GM12892 (cell line): ENCODE data around the gene OR2L3.

ENCODE experiments used
- DNase-seq: peaks from one replicate; pipeline ENCODE4 v3.0.0; 2011; ENCODE audit not compliant: insufficient read length
- FAIRE-seq: peaks from 2 replicates; lab custom pipeline; 2011; peaks lifted over from hg19 to GRCh38; lab: Jason Lieb, UNC
- POLR2A ChIP-seq: IDR thresholded peaks from 2 replicates; pipeline ENCODE4 v1.6.1; 2011; ENCODE audit warnings: low read depth, low read length, control low read depth
- POLR2AphosphoS5 ChIP-seq: IDR thresholded peaks from 2 replicates; pipeline ENCODE4 v1.6.1; 2011; ENCODE audit warnings: low read depth, low read length, control low read depth
- TAF1 ChIP-seq: IDR thresholded peaks from 2 replicates; pipeline ENCODE4 v1.6.1; 2011; ENCODE audit warnings: low read depth, mild to moderate bottlenecking, control low read depth, low read length, borderline replicate concordance

The OR2L3 gene

GRCh38 chr1:248094884-248095283 is 48.2 kb downstream of the OR2L3 start, which contains the start of gene OR2L13:
TSS of gene OR2L13 (plus strand) at chr1:248095184. CDS start at chr1:248099376, 4,192 bp downstream.
- TF ChIP-seq POLR2A (no peak), POLR2AphosphoS5 (no peak), TAF1 (no peak)
- FAIRE-seq (no peak), DNase-seq (no peak)

- no peak for FAIRE-seq
- DNase-seq = no peak
- TF ChIP-seq POLR2AphosphoS5 (no peak), TAF1 (no peak), POLR2A (no peak)
Measured at GRCh38 chr1:248098529-248098928, 51.9 kb downstream of the OR2L3 start.

GRCh38 chr1:248102847-248103246 is 56.2 kb downstream of the OR2L3 start:
- no peak for DNase-seq
- FAIRE-seq = no peak
- TF ChIP-seq POLR2A = no peak
- no peak for TF ChIP-seq POLR2AphosphoS5

- DNase-seq (no peak), FAIRE-seq (no peak)
- TF ChIP-seq TAF1 (no peak), POLR2A (no peak), POLR2AphosphoS5 (no peak)
Measured at GRCh38 chr1:248111157-248111556, 64.5 kb downstream of the OR2L3 start.
